Kidney (tissue), 14 donors: ENCODE data around the gene LAMA4. TPM values are rescaled to one million over a fixed set of nuclear protein-coding genes. Genes with fewer than 3 reads are reported as not detected.

Source experiments
- DNase-seq, 5 donors: peaks; one replicate each; pipeline ENCODE4 v3.0.0-alpha.2; 2013 to 2020
- FAIRE-seq: peaks from 2 replicates; lab custom pipeline; 2012; peaks lifted over from hg19 to GRCh38; lab: Jason Lieb, UNC
- H3K27ac ChIP-seq, 2 donors: one replicate each; pipeline ENCODE4 v1.7.0; 2013; ENCODE audit warnings: low read depth in 2 of 2, low read length in 2 of 2, inconsistent platforms in 1 of 2
- H3K27me3 ChIP-seq: one replicate; pipeline ENCODE4 v1.7.1; 2013; ENCODE audit warnings: low read length, inconsistent platforms; ENCODE audit not compliant: control insufficient read depth, insufficient read depth
- H3K36me3 ChIP-seq, 3 donors: one replicate each; pipeline versions ENCODE4 v1.7.0 to v1.7.1; 2013; ENCODE audit warnings: low read length in 3 of 3, control low read depth in 1 of 3, inconsistent platforms in 1 of 3; ENCODE audit not compliant: insufficient read depth in 3 of 3, control insufficient read depth in 2 of 3
- H3K4me1 ChIP-seq, 3 donors: one replicate each; pipeline versions ENCODE4 v1.7.0 to v1.7.1; 2013; ENCODE audit warnings: low read length in 3 of 3, inconsistent platforms in 1 of 3, low read depth in 1 of 3; ENCODE audit not compliant: control insufficient read depth in 2 of 3, insufficient read depth in 2 of 3
- H3K4me3 ChIP-seq, 3 donors: one replicate each; pipeline versions ENCODE4 v1.7.0 to v1.8.1; 2013; ENCODE audit warnings: low read length in 3 of 3, control low read depth in 1 of 3, inconsistent platforms in 1 of 3
- H3K9ac ChIP-seq, 3 donors: one replicate each; pipeline versions ENCODE4 v1.7.0 to v1.7.1; 2013; ENCODE audit warnings: low read length in 3 of 3, control low read depth in 1 of 3, inconsistent platforms in 1 of 3
- H3K9me3 ChIP-seq, 3 donors: one replicate each; pipeline versions ENCODE4 v1.7.0 to v1.7.1; 2013; ENCODE audit warnings: low read length in 3 of 3, control low read depth in 1 of 3, inconsistent platforms in 1 of 3; ENCODE audit not compliant: control insufficient read depth in 2 of 3, insufficient read depth in 1 of 3
- intact Hi-C: fragments of 100-400 bp; cut with DNase I; formaldehyde crosslinking; loops from one replicate; pipeline ENCODE4 v1.11.1; 2022
- polyA plus RNA-seq: library from polyadenylated mRNA; stranded (reverse); fragments of 350-450 nt; fragmentation: Illumina TruSeq; extraction: RNeasy Lipid Tissue Mini Kit (QIAGEN cat#74804); gene quantifications from one replicate; pipeline ENCODE4 v1.2.3, GENCODE V29; 2014; ENCODE audit warnings: low read depth, low replicate concordance; ENCODE audit not compliant: insufficient read depth
- total RNA-seq: library from RNA; stranded (reverse); fragmentation: NEBNext Ultra II Directional; extraction: Animal tissue kit (Norgen Biotek cat#: 25700); gene quantifications from one replicate; pipeline ENCODE4 v1.2.1, GENCODE V29; 2021
- TF ChIP-seq, protein P1 (sequence below): IDR thresholded peaks from 3 replicates; pipeline ENCODE4 v1.5.1; 2012; ENCODE audit warnings: mild to moderate bottlenecking, moderate library complexity, borderline replicate concordance; ENCODE audit not compliant: insufficient read depth; ENCODE audit errors: extremely low read depth
- donor health status: control.
- donor health status: control.
- donor health status: control.
- donor health status: control.
- donor health status: control.
- donor health status: DM: yes; HTN: yes; CAD: no.
- donor health status: Normal renal cell carcinoma (clear cell type).

The LAMA4 gene
- total and polyA plus RNA-seq, 2 donors from 2014 or later, result 5.6 to 20.7 TPM

DNA sequence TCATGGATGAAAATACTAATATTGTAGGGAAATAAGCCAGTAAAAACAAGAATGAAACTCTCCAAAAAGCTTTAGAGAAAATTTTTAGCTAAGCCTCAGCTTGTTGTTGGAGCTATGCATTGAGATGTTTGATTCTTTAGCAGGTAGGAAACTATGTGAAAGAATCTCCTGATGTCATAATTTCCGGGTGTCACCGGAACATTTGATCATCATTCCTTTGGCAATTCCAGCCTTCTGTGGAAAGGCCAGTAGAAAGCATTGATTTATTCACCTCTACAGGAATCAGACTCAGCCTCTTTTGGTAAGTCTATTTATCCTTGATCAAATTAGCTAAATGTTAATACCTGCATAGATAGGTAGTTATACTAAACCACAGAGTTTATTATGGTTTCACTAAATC is 157.5 kb downstream of the LAMA4 start:
- H3K27ac ChIP-seq, result no peak overlapping the region
- H3K4me1 ChIP-seq, result no peaks in the 10 kb centered on the region
- H3K36me3 ChIP-seq, result peaks cover 0 to 4% (median 3%) of the 10 kb centered on the region in 3 donors
- no peak overlapping the region for H3K4me3 ChIP-seq
- intact Hi-C loops, result no loop called here
- FAIRE-seq, result no peak
- TF ChIP-seq, protein P1, sequence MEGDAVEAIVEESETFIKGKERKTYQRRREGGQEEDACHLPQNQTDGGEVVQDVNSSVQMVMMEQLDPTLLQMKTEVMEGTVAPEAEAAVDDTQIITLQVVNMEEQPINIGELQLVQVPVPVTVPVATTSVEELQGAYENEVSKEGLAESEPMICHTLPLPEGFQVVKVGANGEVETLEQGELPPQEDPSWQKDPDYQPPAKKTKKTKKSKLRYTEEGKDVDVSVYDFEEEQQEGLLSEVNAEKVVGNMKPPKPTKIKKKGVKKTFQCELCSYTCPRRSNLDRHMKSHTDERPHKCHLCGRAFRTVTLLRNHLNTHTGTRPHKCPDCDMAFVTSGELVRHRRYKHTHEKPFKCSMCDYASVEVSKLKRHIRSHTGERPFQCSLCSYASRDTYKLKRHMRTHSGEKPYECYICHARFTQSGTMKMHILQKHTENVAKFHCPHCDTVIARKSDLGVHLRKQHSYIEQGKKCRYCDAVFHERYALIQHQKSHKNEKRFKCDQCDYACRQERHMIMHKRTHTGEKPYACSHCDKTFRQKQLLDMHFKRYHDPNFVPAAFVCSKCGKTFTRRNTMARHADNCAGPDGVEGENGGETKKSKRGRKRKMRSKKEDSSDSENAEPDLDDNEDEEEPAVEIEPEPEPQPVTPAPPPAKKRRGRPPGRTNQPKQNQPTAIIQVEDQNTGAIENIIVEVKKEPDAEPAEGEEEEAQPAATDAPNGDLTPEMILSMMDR, result no peak
- H3K27me3 ChIP-seq, result no peaks in the 10 kb centered on the region
- no peak for DNase-seq
- H3K9ac ChIP-seq, result no peak overlapping the region
- no peaks in the 10 kb centered on the region for H3K9me3 ChIP-seq

DNA sequence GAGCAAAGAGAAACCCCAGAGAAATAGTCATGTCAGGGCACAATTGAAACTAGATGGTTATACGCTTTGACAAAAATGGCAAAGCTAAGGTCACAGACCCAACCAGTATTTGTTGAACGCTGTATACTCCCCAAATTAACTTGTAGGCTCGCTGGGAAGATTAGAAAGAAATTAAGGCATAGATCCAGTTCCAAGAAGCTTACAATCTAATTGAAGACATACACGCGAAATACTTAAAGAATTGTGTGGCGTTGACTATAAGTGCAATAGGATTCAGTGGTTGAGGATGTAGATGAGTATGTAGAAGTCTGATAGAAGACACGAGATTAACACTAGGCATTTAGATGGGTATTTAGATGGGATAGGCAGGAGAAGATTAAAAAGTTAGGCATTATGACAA is 166.5 kb downstream of the LAMA4 start:
- peak overlapping the region; percentile 74 to 85 (median 78) for H3K9ac ChIP-seq
- no peak overlapping the region for H3K27ac ChIP-seq
- FAIRE-seq (no peak), DNase-seq (no peak)
- TF ChIP-seq, protein P1, result no peak
- H3K36me3 ChIP-seq, result peaks cover 0 to 7% (median 0%) of the 10 kb centered on the region in 3 donors
- H3K4me1 ChIP-seq, result peaks cover 0 to 5% (median 3%) of the 10 kb centered on the region in 3 donors
- H3K9me3 ChIP-seq, result no peaks in the 10 kb centered on the region
- intact Hi-C loops, result no loop called here
- no peaks in the 10 kb centered on the region for H3K27me3 ChIP-seq
- H3K4me3 ChIP-seq, result peak overlapping the region; percentile 86 to 92 (median 89)

DNA sequence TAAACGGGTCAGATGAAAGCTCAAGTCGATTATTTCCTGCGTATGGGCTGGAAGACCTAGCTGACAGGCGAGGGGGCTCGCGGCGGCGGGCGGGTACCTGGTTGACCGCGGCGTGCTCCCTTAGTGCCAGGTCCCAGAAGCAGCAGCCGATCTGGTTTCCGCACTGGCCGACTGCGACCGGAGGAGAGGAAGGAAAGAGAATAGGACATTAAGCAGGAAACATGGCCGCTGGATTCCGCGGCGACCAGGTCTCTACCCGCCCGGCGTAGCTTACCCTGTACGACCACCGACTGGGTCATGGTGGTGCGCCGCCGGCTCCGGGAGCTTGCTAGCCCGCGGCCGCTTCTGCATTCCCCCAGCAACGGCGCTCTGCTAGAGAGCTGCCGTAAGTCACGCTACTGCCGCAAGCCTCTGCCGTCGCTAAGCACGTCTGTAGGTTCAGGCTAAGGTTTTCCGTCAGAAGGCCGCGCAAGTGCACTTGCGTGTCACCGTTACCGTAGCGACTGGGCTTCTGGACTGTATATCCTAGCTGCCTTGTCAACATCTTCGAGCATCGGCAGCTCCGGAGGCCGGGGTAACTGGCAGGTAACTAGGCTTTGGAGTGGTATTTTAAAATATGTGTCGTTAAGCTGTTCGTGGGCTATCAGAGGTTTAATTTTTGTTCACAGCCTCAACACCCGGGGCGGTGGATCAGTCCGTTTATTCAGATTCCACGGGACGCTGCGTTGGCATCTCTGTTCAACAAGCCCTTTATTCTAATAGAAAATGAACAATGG is 167.0 kb downstream of the LAMA4 start, which contains the start of the genes FAM229B and TUBE1:
Gene FAM229B, plus strand, starts transcription at position 456 of the 776 bp plus-strand sequence. CDS start 11,693 bp downstream, outside the sequence.
Gene TUBE1, minus strand, starts transcription at position 347 of the 776 bp plus-strand sequence. Its CDS starts 48 bp downstream, at position 299.
- TF ChIP-seq, protein P1, result peak; percentile 15
- peaks cover 0 to 5% (median 3%) of the 10 kb centered on the region in 3 donors for H3K4me1 ChIP-seq
- FAIRE-seq (no peak), DNase-seq (peak; percentile 95 to 98 (median 96))
- intact Hi-C loops, result no loop called here
- no peaks in the 10 kb centered on the region for H3K9me3 ChIP-seq
- peak within 1 kb of the TSS; percentile 78 to 85 (median 78) for H3K9ac ChIP-seq
- H3K4me3 ChIP-seq, result peak within 1 kb of the TSS; percentile 86 to 92 (median 89)
- H3K36me3 ChIP-seq, result peaks cover 0 to 11% (median 0%) of the 10 kb centered on the region in 3 donors
- peak within 1 kb of the TSS; percentile 61 to 87 for H3K27ac ChIP-seq
- H3K27me3 ChIP-seq, result no peaks in the 10 kb centered on the region
